ENCODE data around the gene TMEM242.
A peak's percentile ranks its signal among the peaks of the same experiment; 100 is the strongest.
"Not testable (repeated sequence)": the region's sequence is repeated elsewhere in the genome, so short reads cannot be mapped to it uniquely, and the experiment has no call there.

The TMEM242 gene
- long read RNA-seq, donor 1, full-length matches to known transcripts = 17 of 30 reads
- long read RNA-seq, donor 1, partial matches to known transcripts = 13 of 30 reads
- long read RNA-seq, donor 1, other reads (novel, unspliced or antisense) = 0 of 30 reads
- long read RNA-seq, donor 2, full-length matches to known transcripts = 13 of 20 reads
- long read RNA-seq, donor 2, partial matches to known transcripts = 7 of 20 reads
- long read RNA-seq, donor 2, other reads (novel, unspliced or antisense) = 0 of 20 reads
- long read RNA-seq, donor 3, full-length matches to known transcripts = 7 of 13 reads
- long read RNA-seq, donor 3, partial matches to known transcripts = 6 of 13 reads
- long read RNA-seq, donor 3, other reads (novel, unspliced or antisense) = 0 of 13 reads
- long read RNA-seq, donor 4, full-length matches to known transcripts = 15 of 22 reads
- long read RNA-seq, donor 4, partial matches to known transcripts = 7 of 22 reads
- long read RNA-seq, donor 4, other reads (novel, unspliced or antisense) = 0 of 22 reads
- long read RNA-seq, donor 5, full-length matches to known transcripts = 14 of 20 reads
- long read RNA-seq, donor 5, partial matches to known transcripts = 6 of 20 reads
- long read RNA-seq, donor 5, other reads (novel, unspliced or antisense) = 0 of 20 reads
- long read RNA-seq, donor 6, full-length matches to known transcripts = 11 of 11 reads
- long read RNA-seq, donor 6, partial matches to known transcripts = 0 of 11 reads
- long read RNA-seq, donor 6, other reads (novel, unspliced or antisense) = 0 of 11 reads
- long read RNA-seq, donor 7, full-length matches to known transcripts = 18 of 26 reads
- long read RNA-seq, donor 7, partial matches to known transcripts = 8 of 26 reads
- long read RNA-seq, donor 7, other reads (novel, unspliced or antisense) = 0 of 26 reads
- long read RNA-seq, donor 8, full-length matches to known transcripts = 15 of 25 reads
- long read RNA-seq, donor 8, partial matches to known transcripts = 10 of 25 reads
- long read RNA-seq, donor 8, other reads (novel, unspliced or antisense) = 0 of 25 reads

DNA sequence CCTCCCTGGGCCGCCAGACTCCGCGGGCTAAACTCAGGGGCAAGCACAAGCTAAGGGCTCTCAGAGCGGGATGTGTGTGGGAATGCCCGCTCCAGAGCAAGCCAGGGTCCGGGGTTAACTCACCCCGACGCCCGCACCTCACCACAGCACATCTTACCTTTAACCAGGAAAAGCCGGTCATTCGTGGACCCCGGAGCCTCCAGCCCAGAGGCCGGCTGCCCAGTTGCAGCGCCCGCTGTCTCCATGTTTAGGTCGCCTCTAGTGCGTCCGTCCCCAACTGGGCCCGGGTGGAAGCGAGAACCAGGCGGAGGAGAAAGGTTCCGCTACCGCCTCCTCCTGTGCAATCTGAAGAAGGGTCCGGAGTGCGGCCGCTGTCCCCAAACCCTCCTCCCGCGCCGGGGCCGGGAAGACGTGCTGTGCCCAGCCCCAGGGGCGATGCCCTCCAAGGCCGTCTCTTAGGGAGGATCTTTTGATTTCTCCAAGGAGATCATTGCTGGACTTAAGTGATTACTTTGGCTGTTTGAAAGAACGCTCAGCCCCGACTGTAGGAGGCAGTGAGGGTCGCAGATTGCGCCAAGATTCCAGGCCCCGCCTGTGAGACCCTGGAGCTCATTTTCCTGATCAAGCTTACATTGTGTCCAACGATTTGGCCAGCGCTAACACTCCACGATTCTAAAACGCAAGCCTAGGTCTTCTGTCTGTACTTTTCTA, at the start of gene TMEM242:
TMEM242 (minus strand) TSS at position 265 of the 711 bp plus-strand sequence; CDS start at position 245, 20 bp downstream.
- peak; percentile 99 for DNase-seq

DNA sequence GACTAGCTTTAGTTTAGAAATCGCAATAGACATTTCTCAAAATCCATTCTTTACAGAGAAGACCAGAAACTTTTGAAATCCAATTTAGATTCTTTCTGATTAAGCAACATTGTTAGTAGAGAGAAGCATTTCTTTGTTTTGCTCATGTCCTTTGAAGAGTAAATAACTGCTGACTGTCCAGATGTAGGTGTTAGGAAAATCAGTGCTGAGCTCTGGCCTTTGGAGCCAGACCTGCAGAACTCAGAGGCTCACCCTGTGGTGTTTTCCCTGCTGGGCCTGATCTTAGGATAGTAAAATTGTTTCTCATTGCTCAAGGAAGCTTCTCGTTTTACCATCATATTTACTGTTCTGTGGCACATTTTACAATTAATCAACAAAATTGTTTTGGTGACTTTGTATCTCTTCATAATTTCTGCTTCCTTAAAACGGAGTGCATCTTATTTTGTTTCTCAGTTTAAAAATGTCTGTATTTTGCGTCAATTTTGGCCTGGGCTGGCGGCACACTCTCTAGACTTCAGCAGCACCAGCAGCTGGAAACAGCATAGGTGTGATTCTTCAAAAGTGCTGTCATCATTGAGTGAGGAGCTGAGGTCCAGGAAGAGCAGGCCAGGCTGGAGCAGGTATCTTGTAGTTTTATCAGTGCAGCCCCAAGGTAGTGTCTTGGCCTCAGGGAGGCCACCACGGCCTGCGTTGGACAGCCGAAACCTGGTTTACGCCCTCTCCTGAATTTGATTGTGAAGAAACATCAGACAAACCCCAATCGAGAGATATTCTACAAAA, 49.4 kb upstream of the TMEM242 start:
- no peak for DNase-seq

DNA sequence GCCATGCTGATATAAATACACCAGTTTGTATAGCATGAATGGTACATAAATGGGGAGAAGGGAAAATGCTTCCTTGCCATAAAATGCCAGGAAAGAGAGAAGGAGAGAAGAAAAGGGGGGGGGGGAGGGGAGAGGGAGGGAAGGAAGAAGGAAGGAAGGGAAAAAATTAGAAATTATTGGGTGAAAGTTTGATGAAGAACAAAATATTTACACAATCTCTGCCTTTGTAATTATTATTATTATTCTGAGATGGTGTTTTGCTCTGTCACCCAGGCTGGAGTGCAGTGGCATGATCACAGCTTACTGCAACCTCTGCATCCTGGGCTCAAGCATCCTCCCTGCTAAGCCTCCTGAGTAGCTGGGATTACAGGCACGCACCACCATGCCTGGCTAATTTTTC, 47.4 kb upstream of the TMEM242 start:
- DNase-seq = no peak

DNA sequence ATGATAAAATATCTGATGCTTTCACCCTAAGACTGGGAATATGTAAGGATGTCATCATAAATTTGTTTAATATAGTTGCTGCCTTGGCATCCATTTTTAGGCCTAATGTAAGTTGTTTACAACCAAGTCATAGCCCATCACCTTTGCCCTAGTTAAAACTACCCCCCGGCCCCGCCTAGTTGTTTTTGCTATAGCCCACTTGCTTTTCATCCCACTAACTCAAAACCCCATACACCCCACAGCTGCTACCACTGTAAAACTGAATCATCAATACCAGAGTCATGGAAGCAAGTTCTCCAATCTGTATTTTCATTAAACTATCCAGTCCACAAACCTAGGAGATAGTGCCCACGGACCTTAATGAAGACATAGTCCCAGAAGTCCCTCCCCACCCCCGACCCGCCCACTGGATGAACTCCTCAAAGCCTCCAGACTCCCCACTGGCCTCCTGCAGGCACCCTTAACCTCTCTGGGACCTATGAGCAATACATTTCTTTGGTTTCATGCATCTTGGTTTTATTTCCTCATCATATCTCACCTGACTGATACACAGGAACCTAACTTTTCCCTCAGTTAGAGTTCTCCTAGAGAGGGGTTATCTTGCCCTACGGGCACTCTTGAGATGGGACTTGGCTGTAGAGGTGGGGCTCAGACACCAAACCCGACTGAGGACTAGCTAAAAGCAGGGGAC, 45.2 kb upstream of the TMEM242 start:
- DNase-seq = no peak

DNA sequence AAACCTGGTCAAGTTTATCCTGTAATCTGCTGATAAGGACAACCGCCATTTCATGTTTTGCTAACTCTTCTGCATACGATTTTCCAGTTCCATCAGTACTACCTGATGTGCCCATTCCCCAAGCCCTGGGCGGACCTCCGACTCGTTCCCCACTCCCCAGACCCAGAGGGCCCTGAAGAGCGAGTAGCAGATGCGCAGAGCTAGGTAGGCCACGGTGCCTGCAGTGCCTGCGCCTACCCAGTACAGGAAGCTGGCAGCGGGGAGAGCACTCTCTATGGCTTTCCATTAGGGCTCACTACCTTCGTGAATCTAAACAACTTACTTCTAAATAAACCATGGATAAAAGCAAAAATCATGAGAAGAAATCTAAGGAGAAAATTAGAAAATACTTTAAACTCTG, 43.3 kb upstream of the TMEM242 start:
- no peak for DNase-seq

DNA sequence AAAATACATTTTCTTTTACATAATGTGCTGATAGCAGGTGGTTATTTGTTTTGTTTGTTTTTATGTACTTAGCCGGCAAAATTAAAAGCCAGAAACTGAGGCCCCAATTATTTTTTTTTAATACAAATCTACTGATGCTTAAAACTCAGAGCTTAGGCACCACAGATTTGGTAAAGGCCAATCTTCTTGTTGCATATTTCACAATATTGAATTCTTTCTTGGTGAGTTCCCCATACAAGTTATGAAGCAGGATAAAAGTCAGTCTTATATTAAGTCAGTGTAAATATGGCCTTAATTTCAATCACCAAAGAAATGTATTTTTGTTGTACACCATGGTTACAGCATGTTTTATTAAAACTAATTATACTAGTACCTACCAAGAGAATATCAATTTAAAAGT, 41.4 kb upstream of the TMEM242 start:
- no peak for DNase-seq

DNA sequence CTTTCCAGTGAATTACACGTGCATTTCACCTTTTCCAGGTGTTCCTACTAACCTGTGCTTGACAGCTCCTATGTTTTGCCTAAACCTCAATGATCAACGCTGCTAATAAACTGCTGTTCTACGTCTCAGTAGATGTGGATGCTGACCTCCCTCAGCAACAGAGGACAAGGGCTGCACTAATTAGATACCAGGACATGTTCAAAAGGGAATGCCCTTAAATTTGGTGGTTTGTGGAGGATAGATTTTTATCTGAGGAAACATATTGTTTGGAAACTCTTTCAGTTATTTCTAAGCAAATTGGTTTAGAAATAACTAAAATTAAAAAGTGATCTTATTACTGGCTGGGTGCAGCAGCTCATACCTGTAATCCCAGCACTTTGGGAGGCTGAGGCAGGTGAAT, 38.6 kb upstream of the TMEM242 start:
- DNase-seq = no peak

DNA sequence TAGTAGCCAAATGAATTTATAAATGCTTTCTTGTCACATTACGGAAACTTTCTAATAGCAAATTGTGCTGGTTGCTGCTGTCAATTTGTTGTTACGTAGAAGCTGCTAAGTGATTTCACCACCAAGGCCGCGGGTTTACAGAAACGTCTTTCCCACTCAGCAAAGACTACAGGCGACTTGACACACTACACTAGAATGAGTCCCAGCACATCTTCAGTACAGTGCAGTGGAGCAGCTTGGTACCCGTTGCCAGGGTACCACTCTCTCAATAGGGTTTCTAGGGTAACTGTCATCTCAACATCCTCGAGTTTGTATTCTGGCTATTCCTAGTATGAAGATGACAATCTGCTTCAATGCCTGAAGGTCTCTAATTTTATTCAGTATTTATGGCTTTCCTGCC, 35.0 kb upstream of the TMEM242 start:
- DNase-seq = no peak

DNA sequence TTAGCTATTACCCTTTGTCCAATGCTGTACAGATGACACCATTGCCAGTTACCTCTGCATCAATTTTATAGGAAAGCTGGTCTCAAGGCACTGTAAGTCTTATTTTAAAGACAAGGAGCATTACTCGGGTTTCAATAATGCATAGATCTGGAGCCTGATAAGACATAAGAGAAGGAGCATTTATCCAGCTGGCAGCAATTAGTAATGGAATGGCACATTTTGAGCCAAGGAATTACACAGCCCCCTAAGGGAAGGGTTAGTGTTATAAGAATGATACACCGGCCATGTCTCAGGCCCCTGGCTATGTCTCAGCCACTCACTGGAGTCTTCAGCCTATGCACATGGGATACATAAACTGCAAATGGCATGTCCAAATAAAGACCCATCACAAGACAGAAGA, 23.1 kb upstream of the TMEM242 start:
- no peak for DNase-seq

DNA sequence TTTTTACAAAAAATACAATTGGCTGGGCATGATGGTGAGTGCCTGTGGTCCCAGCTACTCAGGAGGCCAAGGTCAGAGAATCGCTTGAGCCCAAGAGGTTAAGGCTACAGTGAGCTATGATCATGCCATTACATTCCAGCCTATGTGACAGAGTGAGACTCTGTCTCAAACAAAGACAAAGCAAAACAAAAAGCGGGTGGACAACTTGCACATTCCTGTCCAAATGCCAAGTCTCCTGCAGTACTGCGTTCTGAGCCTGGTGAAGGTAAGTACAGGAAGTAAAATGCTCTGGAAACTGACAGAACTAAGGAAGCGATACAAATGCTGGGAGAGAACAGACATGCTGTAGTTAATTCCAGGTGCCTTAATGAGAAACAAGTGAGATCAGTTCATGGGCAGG, 20.4 kb upstream of the TMEM242 start:
- no peak for DNase-seq

DNA sequence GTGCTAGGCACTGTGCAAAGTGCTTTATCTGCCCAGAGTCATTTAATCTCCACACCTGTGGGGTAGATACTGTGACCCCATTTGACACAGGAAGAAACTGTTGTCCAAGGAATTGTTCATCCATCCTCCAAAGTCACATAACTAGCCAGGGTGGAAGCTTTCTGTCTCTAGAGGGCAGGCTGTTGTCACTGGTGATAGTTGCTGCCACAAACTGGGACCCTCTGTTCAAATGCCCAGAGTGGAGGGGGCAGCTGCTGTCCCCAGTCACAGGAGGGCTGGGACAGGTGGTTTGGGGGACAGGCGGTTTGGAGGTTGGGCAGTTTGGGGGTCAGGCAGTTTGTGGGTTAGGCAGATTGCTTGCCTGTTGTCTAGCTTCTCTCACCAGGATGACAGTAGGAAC, 16.1 kb upstream of the TMEM242 start:
- DNase-seq = no peak

DNA sequence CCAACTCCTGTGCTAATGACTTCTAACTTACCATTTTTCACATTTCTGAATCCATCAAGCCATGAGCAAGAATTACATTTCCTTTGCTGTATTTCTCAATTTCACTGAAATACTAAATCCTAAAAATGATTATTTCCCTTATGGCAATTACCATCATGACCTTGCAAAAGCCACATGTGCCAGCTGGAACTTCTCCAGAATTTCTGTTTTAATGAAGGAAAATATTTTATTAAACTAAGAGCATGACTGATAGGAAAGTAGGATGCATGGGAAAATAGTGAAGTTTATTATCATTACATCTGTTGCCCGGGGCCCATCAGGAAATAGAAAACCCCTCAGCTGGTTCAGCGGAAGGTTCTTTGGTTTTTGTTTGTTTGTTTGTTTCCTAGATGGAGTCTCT, 14.4 kb upstream of the TMEM242 start:
- DNase-seq = no peak

DNA sequence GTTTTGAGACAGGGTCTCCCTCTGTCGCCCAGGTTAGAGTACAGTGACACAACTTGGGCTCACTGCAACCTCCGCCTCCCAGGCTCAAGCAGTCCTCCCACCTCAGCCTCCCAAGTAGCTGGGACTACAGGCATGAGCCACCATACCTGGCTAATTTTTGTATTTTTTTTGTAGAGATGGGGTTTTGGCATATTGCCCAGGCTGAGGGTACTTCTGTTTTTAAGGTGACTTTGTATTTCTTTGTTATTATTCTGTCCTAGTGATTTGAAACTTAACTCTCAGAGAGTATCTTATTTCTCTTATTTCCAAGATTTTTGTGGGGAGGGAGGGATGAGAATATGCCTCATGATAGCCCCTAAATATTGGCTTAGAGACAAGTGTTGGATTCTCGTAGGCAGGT, 14.0 kb upstream of the TMEM242 start:
- not testable (repeated sequence) for DNase-seq

DNA sequence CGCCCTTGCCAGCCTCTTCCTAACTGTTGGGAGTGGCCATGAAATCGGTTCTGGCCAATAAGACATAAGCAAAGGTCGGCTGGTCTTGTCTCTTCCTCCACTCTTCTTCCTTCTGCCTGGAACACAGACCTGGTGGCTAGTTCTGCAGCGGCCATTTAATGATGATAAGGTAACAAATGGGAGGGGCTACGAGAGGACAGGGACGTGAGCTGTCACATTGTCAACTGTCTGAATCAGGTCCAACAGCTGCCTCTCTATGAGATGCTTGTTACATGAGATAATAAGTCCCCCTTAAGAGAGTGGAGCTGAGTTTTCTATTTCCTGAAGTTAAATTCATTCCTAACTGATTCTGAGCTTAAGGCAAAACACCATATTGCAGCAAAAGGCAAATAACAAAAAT, 12.5 kb upstream of the TMEM242 start:
- DNase-seq = no peak

DNA sequence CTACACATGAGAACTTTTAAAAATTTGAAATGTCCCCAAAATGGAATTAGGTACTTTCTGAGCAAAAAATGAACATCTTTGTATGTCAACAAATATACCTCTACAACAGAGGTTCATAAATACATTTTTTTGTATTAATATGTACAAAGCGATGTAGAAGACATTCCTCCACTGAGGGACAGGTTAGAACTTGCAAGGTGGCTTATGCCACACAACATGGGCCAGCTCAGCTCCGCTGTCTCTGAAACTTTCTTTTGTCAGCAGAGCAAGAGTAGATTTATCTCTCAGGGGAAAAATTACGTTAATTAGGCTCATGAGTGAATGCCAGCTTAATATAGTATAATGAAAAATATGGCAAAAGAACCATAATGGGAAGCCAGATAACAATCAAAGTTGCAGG, 10.6 kb upstream of the TMEM242 start:
- no peak for DNase-seq

DNA sequence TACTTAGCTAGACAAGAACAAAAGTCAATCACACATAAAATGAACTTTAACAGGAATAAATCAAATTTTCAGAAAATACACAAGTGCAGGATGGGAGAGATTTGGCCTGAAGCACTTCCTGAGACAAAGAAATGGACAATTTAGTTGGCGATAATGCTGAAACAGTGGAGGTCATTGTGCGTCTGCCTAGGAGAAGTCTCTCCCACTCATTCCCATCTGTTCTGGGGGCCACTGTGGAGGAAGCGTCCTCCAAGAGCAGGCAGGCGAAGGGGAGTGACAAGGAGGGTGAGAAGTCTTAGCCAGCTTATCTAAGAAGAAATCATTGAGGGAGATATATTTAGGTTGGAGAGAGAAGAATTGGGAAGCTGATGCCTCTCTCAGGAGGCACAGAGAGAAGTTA, 10.2 kb upstream of the TMEM242 start:
- no peak for DNase-seq

DNA sequence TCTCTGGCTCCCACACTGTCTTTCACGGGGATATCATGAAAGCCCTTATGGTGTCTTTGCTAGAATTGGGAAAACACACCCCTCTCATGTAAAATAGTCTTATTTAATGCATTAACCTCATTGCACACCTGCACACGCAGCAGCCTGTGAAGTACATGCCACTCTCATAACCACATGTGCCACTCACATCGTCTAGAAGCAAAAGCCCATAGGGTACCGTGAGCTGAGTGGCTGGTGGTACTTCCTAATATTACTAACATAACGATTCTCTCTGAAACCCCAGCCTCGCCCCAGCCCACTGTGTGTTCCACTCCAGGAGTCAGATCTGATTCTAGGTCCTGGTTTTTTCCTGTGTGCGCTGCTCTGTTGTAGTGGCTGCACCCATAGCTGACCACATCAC, 9.5 kb upstream of the TMEM242 start:
- DNase-seq = no peak

DNA sequence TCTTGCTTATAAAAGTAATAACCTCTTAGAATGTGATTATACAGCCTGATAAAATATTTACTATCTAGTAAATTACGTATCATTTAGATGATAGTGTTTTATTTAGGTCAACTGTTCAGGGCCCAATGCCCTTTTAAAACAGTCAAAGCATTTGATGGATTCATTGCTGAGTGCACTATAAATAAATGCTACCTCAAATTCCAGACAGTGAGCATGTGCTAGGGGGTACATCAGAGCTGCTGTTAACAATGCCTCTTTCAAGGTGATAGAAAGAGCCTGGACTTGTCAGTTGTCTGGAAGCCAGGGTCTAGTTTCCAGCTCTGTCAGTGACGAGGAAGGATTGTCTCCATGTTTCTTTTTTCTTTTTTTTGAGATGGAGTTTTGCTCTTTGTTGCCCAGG, 7.5 kb upstream of the TMEM242 start:
- no peak for DNase-seq

DNA sequence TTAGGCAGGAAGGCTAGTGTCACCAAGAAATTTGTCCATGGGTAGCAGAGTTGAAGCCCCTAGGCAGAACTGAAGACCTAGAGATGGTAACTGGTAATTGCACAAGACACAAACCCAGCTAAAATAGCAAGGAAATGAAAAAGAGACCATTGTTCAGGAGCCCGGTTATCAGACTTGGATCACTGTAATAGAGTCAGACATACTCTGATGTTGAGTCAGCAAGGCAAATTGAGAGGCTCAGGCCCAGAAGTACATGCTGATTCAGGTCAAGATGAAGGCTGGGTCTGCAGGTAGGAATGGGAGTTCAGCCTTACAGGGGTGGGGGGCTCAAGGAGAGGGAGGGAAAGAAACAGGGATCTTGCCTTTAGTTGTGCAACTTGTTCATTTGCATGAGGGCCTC, 6.5 kb upstream of the TMEM242 start:
- DNase-seq = no peak

DNA sequence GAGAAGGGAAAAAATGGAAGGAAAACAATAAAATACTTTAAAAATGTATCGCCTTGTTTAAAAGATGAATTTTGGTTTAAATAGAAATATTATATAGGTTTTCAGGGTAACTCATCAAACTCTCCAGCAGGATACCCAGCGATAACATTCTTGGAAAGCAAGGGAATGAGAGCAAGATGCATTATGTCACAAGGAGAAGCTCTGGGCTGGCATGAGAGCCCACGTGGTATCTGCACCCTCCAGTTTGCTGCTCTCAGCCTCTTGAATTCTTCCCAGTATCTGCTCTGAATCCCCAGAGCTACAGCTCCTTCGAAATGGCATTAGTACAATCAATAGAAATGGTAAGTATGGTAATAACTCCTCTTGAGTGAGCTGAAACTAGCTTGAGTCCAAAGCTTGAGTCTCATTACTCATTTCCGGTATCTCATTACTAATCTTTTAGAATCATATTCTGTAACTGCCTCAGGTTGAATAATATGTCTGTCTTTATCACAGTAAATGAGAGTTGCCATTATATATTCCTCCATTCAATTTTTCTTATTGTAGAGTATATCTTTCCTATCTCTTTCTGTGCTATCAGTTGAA, 4.9 kb upstream of the TMEM242 start:
- DNase-seq = no peak

DNA sequence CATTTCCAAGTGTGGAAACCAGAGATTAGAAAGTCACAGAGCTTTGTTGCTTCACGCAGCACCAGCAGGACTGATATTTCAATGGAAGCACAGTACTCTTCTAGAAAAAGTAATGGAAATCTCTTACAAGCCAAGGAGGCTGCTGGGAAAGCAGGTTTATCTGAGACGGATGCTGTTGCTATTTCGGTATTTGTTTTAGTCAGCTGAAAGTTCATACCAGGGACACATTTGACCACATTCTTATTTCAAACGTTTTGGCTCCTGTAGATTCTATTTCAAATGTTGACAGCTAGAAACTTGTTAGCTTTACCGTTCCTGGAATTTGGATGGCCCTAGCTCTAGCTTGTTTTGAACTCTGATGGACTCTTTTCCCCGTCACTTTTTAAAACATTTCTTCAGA, 3.7 kb upstream of the TMEM242 start:
- DNase-seq = no peak
